HG03064 (cell line): ENCODE results near the gene UBE2V1.
"Not testable (repeated sequence)": the region's sequence is repeated elsewhere in the genome, so short reads cannot be mapped to it uniquely, and the experiment has no call there.

Experiments
- ATAC-seq: cut with Tn5 transposase; IDR thresholded peaks from one replicate; pipeline ENCODE4 v1.9.1; 2021; ENCODE audit warnings: low read depth; ENCODE audit not compliant: unreplicated experiment

Gene UBE2V1

GRCh38 chr20:50067461-50067860 lies 45.5 kb downstream of the UBE2V1 start:
- ATAC-seq: no peak

GRCh38 chr20:50067018-50067417 lies 45.9 kb downstream of the UBE2V1 start:
- ATAC-seq: no peak

- no peak for ATAC-seq
These were observed 46.7 kb downstream of the UBE2V1 start for GRCh38 chr20:50066161-50066834.

- no peak for ATAC-seq
These were observed 47.7 kb downstream of the UBE2V1 start for GRCh38 chr20:50065325-50065615.

- not testable (repeated sequence) for ATAC-seq
These were observed 49.2 kb downstream of the UBE2V1 start for GRCh38 chr20:50063763-50064162.

- no peak for ATAC-seq
These were observed 50.7 kb downstream of the UBE2V1 start for GRCh38 chr20:50062006-50062838.

- ATAC-seq: no peak
These were observed 51.6 kb downstream of the UBE2V1 start for GRCh38 chr20:50061151-50062005.

GRCh38 chr20:50058662-50059402 lies 54.1 kb downstream of the UBE2V1 start:
- no peak for ATAC-seq

- no peak for ATAC-seq
These were observed 55.3 kb downstream of the UBE2V1 start for GRCh38 chr20:50057714-50058053.

- no peak for ATAC-seq
These were observed 55.8 kb downstream of the UBE2V1 start for GRCh38 chr20:50056951-50057713.

- ATAC-seq: no peak
These were observed 56.5 kb downstream of the UBE2V1 start for GRCh38 chr20:50056408-50056926.

GRCh38 chr20:50055524-50056083 lies 57.3 kb downstream of the UBE2V1 start:
- ATAC-seq: no peak

- no peak for ATAC-seq
These were observed 58.1 kb downstream of the UBE2V1 start for GRCh38 chr20:50054626-50055511.

GRCh38 chr20:50054231-50054547 lies 58.8 kb downstream of the UBE2V1 start:
- no peak for ATAC-seq

- no peak for ATAC-seq
These were observed 59.4 kb downstream of the UBE2V1 start for GRCh38 chr20:50053362-50054230.

- ATAC-seq: no peak
These were observed 60.2 kb downstream of the UBE2V1 start for GRCh38 chr20:50052550-50053361.
